AG20443 (cell line): ENCODE results near the gene CAP2.
A peak's percentile ranks its signal among the peaks of the same experiment; 100 is the strongest.
"Not testable (repeated sequence)": the region's sequence is repeated elsewhere in the genome, so short reads cannot be mapped to it uniquely, and the experiment has no call there.

Experiments
- DNase-seq: peaks from one replicate; pipeline ENCODE4 v3.0.0; 2012; ENCODE audit warnings: low spot score, mixed read lengths

The CAP2 gene

DNA sequence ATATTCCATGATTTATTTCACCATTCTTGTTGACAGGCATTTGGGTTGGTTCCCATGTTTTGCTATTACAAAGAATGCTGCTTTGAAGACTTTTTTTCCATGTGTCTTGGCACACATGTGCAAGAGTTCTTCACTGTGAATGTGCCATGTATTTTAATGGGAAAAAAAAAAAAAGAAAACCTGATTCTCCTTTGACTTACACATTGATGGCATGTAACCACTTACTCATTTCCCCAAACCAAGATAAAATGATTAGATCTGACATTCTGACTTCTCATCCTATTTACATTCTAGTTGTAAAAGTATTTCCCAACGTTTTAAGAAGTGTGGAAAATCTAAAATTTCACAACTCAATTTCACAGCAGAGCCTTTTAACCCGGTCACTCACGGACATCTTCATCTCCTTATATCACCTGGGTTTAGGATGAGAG, 4.4 kb downstream of the CAP2 start:
- no peak for DNase-seq

DNA sequence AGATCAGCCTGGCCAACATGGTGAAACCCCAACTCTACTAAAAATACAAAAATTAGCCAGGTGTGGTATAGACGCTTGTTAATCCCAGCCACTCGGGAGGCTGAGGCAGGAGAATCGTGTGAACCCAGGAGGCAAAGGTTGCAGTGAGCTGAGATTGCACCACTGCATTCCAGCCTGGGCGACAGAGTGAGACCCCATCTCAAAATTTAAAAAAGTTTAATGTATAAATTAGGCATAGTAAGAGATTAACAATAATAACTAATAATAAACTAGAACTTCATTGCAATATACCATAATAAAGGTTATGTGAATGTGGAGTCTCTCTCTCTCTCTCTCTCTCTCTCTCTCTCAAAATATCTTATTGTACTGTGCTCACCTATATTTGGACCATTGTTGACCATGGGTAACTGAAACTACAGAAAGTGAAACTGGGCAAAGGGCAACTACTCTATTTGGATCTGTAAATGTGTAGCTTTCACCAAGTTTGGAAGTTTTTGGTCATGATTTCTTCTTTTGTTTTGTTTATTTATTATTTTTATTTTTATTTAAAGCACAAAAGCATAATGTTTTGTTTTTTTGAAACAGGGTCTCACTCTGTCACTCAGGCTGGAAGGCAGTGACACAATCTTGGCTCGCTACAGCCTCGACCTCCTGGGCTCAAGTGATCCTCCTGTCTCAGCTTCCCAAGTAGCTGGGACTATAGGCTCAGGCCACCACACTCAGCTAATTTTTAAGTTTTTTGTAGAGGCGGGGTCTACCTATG, 12.0 kb downstream of the CAP2 start:
- DNase-seq: not testable (repeated sequence)

DNA sequence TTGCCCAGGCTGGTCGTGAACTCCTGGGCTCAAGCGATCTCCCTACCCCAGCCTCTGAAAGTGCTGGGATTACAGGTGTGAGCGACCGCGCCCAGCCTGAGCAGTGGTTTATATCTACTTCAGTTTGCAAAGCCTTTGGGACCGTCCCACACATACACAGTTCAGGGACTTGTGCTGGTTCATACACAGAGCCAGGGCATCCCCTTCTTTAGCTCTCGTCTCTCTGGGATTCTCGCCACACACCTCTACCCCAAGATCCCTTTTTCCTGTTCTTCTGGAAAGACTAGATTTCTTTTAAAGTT, 12.5 kb downstream of the CAP2 start:
- no peak for DNase-seq

DNA sequence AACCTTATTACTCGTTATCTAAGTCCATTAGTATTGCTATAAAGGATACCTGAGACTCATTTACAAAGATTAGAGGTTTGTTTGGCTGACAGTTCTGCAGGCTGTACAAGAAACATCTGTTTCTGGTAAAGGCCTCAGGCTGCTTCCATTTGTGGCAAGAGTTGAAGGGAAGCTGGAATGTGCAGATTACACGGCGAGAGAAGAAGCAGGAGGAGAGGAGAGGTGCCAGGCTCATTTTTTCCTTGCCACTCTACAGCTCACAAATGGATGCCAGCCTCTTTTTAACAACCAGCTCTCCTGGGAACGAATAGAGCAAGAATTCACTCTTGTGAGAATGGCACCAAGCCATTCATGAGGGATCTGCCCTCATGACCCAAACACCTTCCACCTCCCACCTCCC, 14.7 kb downstream of the CAP2 start:
- DNase-seq: no peak

DNA sequence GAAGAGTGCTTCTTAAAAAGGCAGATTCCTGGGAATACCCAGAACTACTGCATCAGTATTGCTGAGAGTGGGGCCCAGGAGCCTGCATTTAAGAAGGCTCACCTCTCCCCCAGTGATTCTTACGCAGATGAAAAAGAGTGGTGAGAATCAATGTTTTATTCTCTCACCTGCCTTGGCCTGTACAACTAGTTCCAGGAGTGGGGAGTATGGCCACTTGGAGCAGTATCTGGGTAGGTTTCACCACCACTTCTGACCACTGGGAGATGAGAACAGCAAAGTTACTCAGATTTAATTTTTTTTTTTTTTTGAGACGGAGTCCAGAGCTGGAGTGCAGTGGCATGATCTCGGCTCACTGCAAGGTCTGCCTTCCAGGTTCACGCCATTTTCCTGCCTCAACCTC, 16.9 kb downstream of the CAP2 start:
- DNase-seq: no peak

DNA sequence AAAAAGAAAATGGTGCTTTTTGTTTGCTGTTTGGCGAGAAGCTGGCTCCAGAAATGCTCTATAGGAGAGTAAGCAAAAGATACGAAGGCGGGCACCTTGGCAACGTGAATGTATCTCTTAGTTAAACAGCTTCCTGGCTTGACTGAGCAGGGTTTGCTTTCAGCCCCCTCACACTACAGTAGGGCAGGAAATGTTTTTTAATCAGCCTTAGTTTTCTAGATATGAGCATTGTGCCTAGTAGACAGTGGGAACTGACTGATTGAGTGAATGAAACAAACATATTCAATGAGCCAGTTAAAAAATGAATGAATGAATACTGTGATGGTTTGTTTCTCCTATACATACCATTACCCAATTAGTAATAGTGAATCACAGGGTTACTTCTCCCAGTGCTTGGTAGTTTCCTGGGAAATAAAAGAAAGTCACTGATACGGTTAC, 19.9 kb downstream of the CAP2 start:
- no peak for DNase-seq

DNA sequence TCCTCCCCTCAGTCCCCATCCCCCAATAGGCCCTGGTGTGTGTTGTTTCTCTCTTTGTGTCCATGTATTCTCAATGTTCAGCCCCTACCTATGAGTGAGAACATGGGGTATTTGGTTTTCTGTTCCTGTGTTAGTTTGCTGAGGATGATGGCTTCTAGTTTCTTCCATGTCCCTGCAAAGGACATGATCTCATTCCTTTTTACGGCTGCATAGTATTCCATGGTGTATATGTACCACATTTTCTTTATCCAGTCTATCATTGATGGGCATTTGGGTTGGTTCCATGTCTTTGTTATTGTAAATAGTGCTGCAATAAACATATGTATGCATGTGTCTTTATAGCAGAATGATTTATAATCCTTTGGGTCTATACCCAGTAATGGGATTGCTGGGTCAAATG, 21.0 kb downstream of the CAP2 start:
- not testable (repeated sequence) for DNase-seq

DNA sequence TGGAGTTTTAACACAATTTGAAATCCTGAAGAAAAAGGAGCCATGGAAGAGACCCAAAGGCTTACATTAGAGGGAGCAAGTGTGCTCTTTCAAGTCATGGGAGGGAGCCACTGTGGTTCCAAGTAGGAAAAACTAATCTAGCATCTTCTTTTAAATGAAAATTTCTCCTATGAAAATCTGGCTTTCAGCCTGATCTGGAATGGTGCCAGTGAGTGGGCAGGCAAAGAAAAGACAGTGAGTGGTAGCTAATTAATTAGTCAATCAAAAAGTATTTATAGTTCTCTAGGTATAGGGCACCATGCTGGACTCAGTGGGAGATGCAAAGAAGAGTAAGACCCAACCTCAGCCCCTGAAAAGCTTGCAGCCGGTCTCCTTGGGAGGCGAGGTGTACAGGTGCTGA, 21.9 kb downstream of the CAP2 start:
- DNase-seq: no peak

DNA sequence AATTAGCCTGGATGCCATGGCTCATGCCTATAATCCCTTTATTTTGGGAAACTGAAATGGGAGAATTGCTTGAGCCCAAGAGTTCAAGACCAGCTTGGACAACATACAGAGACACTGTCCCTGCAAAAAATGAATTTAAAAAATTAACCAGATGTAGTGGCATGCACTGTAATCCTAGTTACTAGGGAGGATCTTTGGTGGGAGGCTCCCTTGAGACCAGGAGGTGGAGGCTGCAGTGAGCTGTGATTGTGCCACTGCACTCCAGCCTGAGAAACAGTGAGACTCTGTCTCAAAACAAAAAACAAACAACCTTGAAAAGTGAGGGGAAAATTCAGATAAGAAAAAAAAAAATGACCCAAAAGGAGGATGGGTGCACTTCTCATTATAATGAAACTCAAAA, 23.4 kb downstream of the CAP2 start:
- DNase-seq: no peak

DNA sequence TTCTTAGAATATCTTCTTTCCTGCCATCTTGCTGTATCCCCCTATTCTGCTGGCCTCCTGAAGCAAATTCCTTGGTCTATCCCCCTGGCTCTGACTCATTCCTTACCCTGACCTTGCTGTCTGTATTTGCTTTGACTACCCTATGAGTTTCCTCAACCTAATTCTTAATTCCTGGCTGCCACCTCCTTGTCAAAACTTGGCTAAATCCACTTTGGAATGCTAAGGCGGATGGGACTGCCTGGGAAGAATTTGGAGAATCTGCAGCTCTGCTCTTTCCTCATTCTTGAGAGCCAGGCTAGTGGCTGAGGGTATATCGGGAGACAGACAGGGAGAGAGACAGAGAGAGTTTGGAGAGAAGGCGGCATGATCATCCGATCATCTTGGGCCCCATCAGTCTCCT, 24.4 kb downstream of the CAP2 start:
- peak; percentile 88 for DNase-seq

DNA sequence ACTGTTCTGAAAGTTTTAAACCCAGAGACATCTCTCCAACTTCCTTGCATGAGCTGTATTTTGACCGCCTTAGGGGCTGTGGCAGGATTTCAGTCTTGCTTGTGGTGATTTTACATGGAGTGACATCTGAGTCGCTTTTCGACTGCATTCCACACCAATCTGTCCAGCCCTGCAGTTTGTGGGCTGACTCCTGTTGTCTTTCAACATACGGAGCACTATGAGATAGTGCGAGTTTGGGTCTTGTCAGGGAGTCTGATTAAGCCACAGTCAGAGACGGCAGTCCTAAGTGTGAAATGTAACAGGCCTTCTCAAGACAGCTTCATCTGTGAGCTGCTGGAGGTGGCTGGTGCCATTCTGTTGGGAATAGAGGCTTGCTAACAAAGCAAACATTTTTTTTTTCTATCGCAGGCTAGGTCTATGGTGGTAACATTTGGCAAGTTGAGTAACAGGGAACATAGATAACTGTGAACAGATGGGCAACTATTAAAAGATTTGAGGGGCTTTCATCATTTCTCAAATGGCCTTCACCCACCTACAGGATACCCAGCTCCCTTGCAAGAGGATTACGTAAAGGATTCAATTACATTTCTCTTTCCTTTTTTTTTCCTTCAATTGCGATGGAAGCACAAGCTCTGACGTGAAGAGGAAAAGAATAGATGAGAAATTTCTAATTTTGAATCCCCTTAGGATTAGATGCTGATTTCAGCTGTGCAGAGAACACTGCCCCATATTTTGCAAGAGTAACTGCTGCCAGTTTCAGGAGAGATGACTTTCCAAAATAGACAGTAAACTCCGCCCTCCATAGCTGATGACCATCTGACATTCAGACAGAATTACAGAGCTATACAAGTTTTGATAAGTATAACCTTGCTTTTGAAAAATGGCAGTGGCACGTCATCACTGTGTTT, 25.1 kb downstream of the CAP2 start:
- peak; percentile 62 for DNase-seq

DNA sequence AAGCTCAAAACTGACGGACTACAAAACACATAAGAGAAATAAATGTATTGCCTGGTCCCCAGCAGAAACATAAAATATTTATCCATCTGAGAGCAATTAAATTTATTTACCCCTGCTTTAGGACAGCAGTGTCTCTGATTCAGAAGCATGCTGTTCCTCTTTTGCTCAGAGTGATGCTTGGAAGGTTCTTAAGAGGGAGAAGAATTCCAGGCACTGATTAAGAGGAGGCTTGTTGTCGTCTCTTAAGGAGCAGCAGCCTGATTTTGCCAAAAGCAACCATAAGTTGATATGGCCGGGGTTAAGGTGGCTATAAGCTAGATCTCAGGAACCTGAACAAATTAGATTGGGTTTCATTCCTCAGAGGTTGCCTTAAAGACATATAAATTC, 25.8 kb downstream of the CAP2 start:
- no peak for DNase-seq

DNA sequence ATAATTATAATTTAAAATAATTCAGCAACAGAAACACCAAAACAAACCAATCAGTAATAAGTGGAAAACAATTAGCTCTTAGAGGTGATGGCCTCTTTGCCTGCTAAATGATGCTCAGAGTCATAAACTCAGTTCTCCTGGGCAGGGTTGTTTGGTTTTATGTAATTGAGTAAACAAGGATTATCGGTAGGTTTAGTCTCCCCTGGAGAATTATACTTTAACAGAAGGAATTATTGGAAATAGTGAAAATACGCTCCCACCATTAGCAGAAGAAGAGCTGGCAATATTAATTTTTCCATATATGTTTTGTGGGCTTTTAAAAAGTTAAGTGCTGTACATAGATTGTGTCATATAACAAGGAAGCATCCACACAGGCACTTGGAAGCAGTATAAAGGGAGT, 27.0 kb downstream of the CAP2 start:
- DNase-seq: no peak

DNA sequence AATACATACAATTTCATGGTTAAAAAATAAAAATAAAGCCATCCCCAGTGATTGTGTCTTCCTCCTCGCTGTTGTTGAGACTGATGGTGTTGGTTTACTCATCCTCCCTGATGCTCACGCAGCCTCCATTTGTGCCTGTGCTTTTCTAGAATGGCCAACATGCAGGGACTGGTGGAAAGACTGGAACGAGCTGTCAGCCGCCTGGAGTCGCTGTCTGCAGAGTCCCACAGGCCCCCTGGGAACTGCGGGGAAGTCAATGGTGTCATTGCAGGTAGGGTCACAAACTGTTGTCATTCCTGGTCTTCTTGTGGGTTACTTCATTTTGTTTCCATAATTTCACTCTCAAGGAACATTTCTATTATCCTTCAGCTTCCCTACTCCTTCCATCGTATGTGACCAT, 28.0 kb downstream of the CAP2 start:
- no peak for DNase-seq

DNA sequence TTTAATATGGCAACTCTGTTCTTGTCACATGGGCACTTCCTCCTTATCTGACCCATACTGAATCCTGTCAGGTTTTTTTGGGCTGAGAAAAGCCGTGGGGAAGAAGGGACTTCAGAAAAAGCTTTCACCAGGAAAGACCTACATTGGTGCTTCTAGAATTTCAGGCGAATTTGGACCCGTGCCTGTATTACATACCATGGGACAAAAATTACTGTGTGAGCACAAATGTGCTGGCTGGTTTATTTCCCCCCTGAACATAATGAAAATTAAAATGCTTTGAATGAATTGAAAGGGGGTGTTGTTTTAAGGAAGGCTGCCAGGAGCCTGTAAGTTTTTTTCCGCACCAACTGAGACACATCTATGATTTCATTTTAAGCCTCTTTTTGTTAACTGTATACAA, 29.6 kb downstream of the CAP2 start:
- DNase-seq: no peak

DNA sequence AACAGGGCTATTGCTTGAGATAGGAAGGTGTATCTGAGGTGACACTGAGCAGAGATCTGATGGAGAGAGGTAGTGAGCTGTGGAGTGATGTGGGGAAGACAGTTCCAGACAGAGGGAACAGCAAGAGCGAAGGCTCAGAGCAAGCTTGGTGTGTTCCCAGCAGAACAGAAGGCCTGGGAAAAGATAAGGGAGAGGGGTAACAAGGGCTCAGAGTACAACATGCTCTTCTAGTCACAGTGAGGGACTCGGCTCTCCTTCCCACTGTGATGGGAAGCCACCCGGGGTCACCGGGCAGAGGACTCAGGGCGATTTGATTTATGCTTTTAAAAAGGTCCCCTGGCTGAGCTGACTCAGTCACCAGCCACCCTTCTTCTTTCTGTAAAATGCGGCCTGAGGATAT, 33.7 kb downstream of the CAP2 start:
- no peak for DNase-seq

DNA sequence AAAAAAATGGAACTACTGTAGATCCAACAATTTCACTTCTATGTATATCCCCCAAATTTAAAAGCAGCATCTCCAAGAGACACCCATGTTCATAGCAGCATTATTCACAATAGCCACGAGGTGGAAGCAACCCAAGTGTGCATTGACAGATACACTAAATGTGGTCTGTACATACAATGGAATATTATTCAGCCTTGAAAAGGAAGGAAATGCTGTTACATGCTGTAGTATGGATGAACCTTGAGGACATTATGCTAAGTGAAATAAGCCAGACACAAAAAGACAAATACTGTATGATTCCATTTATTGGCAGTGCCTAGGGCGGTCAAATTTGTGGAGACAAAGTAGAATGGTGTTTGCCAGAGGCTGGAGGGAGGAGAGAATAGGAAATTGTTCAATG, 34.2 kb downstream of the CAP2 start:
- DNase-seq: no peak

DNA sequence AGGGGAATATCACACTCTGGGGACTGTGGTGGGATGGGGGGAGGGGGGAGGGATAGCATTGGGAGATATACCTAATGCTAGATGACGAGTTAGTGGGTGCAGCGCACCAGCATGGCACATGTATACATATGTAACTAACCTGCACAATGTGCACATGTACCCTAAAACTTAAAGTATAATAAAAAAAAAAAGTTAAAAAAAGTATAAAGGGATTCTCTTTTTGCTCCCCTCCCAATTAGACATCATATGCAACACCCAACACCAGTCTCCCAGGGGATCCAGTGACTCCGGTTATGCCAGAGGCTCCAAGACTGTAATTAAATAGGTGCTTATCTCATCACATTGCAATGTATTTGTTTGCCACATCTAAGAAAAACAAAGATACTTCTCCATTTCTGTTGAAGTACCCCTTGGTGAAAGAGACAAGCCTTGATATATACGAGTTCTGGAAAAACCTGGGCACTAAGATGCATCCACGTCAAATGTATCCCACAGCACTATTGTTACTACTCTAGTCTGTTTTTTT, 35.3 kb downstream of the CAP2 start:
- not testable (repeated sequence) for DNase-seq

DNA sequence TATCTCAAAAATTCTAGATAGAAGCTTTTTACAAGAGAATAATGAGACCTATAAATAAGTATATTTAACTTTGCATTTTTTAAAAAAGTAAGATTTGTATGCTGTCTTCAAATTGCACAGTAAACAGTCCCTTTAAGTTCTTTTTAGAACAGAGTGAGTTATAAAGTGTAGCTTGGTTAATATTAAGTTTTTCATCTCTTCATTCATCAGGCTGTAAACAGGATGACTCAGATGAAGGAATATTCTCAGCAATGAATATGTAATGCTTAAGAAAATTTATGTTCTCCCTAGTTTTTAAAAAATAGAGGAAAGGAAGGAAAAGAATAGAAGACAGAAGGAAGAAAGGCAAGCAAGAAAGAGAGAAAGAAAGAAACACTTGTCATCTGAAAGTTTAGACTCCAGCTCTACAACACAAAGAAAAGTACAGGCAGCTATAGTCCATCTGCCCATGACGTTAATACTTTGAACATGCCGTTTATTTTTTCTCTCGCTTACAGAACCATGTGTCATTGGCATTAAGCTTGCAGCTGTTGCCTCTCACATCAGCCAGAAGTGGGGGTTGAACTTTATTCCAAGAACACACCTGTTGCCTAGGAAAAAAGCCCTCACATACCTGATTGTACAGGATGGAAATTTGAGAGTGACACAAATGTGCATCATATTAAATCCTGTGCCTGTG, 36.1 kb downstream of the CAP2 start:
- no peak for DNase-seq

DNA sequence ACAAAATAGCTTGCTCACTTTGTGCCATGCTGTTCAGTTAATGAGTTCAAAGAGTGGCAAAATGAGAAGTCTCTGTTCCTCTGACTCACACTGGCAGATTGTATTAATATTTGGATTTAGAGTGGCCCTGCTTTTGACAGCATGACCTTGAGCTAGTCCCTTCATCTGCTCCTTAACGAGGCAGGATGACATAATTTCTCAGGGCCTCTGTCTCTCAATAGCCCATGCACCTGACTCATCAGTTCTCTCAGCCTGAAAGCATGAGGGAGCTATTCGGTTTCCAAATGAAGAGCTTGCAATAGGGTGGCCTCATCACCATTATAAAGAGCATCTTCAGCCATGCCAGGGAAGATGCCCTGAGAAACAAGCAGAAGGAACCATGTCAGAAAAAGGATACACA, 38.2 kb downstream of the CAP2 start:
- DNase-seq: peak; percentile 65

DNA sequence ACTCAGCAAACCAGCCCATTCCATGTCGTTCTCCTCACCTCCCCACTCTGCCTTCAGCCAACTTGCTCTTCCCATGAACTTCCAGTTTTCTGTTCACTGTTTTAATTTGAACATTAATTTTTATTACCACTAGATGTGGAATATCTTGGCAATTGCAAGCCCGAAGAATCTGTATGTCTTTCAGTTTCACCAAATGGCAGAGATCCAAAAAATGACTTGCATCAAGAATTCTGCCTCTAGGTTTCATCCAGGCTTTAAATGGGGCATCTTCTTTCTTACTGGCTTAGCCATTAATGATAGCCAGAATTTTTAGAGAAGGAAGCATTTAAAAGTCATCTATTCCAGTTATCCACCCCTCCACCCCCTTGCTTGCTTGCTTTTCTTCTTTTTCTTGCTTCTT, 39.0 kb downstream of the CAP2 start:
- DNase-seq: no peak

DNA sequence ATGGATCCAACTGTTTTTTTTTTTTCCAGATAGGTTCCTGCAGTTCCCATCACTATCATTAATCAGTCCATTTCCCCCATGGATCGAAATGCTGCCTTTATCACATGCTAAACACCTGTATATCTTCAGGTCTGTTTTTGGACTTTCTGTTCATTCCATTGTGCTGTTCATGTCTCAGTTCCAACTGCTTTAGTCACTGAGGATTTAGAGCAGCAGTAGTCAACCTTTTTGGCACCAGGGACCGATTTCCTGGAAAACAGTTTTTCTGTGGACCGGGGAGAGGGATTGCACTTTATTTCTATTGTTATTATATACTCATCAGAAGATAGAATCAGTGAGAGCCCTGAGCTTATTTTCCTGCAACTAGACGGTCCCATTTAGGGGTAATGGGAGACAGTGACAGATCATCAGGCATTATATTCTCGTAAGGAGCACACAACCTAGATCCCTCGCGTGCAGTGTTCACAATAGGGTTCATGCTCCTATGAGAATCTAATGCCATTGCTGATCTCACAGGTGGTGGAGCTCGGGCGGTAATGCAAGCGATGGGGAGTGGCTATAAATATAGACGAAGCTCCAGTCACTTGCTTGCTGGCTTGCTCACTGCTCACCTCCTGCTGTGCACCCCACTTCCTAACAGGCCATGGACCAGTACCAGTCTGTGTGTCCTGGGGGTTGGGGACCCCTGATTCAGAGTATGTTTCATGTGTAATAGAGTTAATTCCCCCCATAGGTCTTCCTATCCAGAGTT, 46.0 kb downstream of the CAP2 start:
- DNase-seq: no peak
